ENCODE measurements around the gene NR2C2.

Gene NR2C2

DNA sequence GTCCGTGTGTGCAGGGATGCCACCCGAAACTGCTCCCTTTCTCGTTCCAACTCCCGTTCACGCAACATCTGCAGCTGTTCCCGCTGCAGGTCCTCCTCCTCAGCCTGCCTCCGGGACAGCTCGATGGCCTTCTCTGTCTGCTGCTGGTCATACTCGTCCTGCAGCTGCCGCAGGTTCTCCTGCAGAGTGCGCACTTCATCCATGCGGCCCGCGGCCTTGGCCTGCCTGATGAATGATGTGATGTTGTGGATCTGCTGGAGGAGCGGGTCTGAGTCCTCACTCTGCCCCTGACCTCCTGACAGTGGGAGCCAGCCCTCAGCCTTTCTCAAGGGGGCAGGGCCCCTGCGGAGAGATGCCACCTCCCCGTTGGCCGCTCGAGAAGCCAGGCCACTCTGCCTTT is 127.1 kb downstream of the NR2C2 start:
- no peak overlapping the region for H3K4me3 ChIP-seq (ENCODE audit: low read depth, low read length)
- no peak for TF ChIP-seq CTCF (IDR thresholded peaks at IDR 0.05; ENCODE audit: low read depth, low read length)

- TF ChIP-seq CTCF (IDR thresholded peaks at IDR 0.05; ENCODE audit: low read depth, low read length) = no peak
- H3K4me3 ChIP-seq (ENCODE audit: low read depth, low read length) = no peak overlapping the region
Observed at GRCh38 chr3:15079091-15079490, 131.7 kb downstream of the NR2C2 start.

- no peak overlapping the region for H3K4me3 ChIP-seq (ENCODE audit: low read depth, low read length)
- no peak for TF ChIP-seq CTCF (IDR thresholded peaks at IDR 0.05; ENCODE audit: low read depth, low read length)
Observed at GRCh38 chr3:15081960-15082664, 134.7 kb downstream of the NR2C2 start.

DNA sequence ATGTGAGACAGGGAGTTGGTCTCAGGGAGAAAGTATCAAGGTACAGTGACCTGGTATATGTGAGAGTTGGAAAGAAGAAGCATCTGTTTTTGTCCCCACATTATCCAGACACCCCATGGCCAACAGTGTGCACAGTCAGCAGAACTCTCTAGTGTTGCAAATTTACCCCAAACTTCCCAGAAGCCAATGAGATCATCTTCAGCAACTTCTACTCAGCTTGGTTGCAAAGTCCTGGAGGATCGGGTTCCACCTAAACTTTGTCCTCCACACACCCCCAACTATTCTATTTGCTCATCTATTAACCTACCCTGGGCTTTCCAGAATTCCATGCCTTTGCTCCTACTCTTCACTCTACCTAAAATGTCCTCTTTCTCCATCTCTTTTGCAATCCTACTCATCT is 135.9 kb downstream of the NR2C2 start:
- no peak for TF ChIP-seq CTCF (IDR thresholded peaks at IDR 0.05; ENCODE audit: low read depth, low read length)
- no peak overlapping the region for H3K4me3 ChIP-seq (ENCODE audit: low read depth, low read length)

DNA sequence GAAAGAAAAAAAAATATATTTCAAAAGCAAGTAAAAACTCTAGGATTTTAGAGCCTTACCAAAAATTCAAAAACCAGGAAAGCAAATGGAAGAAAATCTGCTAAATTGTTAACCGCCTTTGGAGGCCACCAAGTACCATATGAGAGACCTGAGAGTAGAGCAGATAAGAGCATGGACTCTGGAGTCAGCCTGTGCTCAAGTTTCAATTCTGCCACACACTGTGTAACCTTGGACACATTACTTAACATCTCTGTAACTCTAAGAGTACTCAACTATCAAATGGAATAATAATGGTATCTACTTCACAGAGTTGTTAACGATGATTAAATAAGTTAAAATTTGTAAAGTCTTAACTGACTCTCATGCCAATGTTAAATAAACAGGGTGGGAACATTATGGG is 138.9 kb downstream of the NR2C2 start:
- TF ChIP-seq CTCF (IDR thresholded peaks at IDR 0.05; ENCODE audit: low read depth, low read length) = no peak
- no peak overlapping the region for H3K4me3 ChIP-seq (ENCODE audit: low read depth, low read length)

GRCh38 chr3:15086699-15087098 is 139.3 kb downstream of the NR2C2 start:
- no peak overlapping the region for H3K4me3 ChIP-seq (ENCODE audit: low read depth, low read length)
- TF ChIP-seq CTCF (IDR thresholded peaks at IDR 0.05; ENCODE audit: low read depth, low read length) = no peak

DNA sequence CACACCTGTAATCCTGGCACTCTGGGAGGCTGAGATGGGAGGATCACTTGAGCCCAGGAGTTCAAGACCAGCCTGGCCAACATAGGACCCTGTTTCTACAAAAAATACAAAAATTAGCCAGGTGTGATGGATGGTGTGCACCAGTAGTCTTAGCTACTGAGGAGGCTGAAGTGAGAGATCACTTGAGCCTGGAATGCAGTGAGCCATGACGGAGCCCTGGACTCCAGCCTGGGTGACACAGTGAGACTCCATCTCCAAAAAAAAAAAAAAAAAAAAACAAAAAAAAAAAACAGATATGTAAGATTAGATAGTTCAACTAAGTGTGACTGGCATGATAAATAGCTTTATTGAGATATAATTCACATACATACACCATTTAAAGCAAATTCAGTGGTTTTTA is 141.8 kb downstream of the NR2C2 start:
- no peak for TF ChIP-seq CTCF (IDR thresholded peaks at IDR 0.05; ENCODE audit: low read depth, low read length)
- H3K4me3 ChIP-seq (ENCODE audit: low read depth, low read length) = no peak overlapping the region

Data from WI38 (cell line).